ENCODE measurements around the gene LARP4B.

GRCh38 chr10:839550-840205, 91.8 kb downstream of the LARP4B start:
- TF ChIP-seq POLR2A (IDR thresholded peaks at IDR 0.05) (no peak), CTCF (IDR thresholded peaks at IDR 0.05) (no peak)

All from testis (tissue), 2 donors.